Amniotic stem cell (primary cell): Measurements from ENCODE around the gene SPATA31A6.
"Not testable (repeated sequence)": the region's sequence is repeated elsewhere in the genome, so short reads cannot be mapped to it uniquely, and the experiment has no call there.

Experiments used
- DNase-seq: peaks from one replicate; lab custom pipeline; 2025; lab: John Stamatoyannopoulos, UW

The SPATA31A6 gene

DNA sequence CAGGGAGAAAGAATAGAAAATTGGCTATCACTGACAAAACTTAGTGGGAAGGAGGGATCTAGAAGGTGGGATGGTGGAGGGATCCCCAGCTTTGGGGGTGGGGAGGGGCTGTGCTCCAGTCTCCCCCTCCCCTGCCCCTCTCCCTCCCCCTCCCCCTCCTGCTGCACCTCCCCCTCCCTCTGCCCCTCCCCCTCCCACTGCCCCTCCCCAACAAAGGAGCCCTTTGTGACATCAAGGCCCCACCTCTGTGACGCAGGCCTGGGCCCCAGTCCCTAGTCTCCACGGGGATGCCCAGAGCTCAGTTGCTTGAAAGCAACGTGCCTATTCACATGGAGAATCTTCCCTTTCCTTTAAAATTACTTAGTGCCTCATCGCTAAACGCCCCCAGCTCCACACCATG, at the start of gene SPATA31A6:
Gene SPATA31A6, plus strand, starts transcription at position 301 of the 400 bp plus-strand sequence. Its CDS starts 29 bp downstream, at position 330.
- not testable (repeated sequence) for DNase-seq

DNA sequence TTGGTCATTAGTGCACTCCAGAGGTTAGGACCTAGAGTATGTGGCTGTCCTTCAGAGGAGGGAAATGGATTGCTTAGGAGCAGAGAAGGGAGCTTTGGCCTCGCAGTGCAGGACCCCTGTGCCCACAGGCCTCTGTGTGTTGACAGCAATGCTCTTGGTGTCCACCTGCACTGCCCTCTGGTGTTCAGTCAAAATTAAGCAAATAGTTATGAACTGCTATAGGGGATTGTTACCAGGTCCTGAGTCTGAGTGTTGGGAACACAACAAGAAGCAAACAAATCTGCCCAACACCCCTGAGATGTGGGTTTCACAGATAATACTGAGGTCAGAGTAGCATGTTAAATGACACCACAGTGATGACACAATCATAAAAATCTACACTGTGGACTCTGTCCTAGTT, 23.2 kb upstream of the SPATA31A6 start:
- not testable (repeated sequence) for DNase-seq

DNA sequence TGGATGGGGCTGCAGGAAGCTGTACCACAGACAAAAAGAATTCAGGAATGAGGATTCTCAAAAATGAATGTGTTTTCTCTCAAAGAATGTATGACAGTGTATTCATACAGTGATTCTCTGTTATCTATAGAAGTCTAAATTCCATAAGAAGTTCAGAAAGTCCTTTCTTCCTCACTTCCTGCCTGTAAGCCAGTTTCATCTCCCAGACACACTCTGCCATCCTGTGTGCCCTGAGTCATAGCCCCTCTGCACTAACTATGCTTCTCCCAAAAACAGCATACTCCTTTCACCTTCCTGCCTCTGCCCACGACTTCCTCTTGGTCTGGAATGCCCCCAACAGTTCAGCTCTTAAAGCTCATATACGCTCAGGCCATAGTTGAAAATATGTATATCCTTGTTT, 36.4 kb downstream of the SPATA31A6 start:
- DNase-seq, result not testable (repeated sequence)

DNA sequence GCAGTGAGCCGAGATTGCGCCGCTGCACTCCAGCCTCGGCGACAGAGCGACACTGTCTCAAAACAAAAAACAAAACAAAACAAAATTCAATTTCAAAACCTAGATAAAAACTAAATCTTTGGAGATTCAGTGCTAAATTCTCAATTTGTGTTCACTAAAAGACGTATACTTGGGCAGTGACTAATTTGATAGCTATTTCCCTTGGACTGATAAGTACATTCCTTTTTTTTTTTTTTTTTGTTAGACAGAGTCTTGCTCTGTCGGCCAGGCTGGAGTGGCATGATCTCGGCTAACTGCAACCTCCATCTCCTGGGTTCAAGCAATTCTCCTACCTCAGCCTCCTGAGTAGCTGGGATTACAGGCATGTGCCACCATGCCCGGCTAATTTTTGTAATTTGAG, 39.8 kb downstream of the SPATA31A6 start:
- not testable (repeated sequence) for DNase-seq

DNA sequence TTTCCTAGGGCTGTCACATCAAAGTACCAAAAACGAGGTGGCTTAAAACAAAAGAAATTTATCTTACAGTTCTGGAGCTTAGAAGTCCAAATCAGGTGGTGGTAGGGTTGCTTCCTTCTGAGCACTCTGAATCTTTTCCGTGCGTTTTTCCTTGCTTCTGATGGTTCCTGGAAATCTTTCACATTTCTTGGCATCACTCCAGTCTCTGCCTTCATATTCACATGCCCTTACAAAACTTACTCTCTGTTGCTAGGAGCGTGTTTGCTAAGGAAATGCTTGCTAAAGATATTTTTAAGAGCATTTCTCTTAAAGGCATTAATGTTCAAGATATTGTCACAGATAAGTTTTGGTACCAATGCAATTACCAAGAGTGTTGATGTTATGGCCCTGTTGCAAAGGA, 49.6 kb downstream of the SPATA31A6 start:
- DNase-seq, result not testable (repeated sequence)

DNA sequence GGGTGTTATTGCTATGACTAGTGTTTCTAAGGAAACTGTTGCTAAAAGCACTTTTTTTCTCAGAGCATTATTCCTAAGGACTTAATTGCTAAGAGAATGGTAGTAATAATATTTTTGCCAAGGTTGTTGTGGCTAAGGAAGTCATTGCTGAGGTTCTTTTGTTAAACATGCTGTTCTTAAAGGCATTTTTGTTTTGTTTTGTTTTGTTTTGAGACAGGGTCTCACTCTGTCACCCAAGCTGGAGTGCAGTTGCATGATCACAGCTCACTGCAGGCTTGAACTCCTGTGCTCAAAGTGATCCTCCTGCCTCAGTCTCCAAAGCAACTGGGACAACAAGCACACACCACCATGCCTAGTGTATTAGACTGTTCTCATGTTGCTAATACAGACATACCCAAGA, 51.2 kb downstream of the SPATA31A6 start:
- DNase-seq, result not testable (repeated sequence)

DNA sequence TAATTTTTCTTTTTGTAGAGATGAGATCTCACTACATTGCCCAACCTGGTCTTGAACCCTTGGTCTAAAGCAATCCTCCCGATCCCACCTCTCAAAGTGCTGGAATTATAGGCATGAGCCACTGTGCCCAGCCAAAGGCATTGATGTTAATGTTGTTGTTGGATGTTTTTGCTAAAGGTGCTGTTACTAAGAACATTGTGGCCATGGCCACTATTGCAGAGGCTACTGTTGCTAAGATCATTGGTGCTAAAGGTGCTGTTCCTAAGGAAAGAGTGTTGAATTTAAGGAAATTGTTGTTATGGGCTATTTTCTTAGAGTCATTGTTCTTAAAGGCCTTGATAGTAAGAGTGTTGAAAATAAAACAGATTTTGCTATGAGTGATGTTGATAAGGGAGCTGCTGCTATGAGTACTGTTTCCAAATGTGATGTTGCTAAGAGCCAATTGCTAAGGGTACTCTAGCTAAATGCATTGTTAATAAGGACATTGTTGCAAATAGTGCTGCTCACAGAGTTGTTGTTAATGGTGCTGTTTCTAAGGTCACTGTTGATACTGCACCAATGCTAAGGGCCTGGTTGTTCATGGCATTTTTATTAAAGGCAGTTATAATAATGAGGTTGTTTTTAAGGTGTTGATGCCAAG, 52.0 kb downstream of the SPATA31A6 start:
- DNase-seq, result not testable (repeated sequence)

DNA sequence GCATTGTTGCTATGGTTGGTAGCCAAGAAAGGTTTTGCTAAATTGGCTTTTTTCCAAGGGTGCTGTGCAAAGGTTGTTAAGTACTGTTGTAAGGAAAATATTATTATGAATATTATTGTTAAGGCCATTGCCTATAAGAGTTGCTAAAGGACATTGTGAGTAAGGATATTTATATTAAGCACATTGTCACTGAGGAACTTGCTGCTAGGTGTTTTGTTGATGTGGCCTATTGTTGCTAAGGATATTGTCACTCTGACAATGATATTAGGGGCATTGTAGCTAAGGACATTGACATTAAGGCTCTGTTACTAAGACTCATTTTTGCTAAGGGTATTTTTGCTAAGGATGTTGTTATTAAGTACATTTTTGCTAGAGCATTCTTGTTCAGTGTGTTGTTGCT, 52.6 kb downstream of the SPATA31A6 start:
- not testable (repeated sequence) for DNase-seq

DNA sequence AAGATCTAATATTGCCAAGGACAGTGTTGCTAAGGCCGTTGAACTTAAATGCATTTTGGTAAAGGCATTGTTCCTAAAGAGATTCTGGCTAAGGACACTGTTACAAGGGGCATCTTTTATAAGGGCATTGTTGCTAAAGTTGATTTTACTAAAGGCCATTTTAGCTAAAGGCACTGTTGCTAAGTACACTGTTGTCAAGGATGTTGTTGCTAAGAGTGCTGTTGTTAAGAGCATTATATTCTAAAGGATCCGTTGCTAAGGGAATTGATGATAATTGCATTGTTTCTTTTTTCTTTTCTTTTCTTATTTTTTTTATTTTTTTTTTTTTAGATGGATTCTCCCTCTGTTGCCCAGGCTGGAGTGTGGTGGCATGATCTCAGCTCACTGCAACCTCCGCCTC, 53.9 kb downstream of the SPATA31A6 start:
- not testable (repeated sequence) for DNase-seq

DNA sequence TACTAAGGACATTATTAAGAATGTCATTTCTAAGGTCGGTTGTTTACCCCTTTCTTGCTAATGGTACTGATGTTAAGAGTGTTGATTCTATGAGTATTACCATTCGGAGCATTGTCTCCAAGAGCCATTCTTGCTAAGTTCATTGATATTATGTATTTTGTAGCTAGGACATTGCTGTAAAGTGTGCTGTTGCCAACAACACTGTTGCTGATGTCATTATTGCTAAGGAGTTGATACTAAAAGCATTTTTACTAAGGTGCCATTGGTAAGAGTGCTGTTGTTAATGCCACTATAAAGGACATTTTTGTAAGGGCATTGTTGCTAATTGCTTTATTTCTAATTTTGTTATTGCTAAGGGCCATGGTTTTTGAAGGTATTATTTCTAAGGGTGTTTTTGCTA, 55.4 kb downstream of the SPATA31A6 start:
- not testable (repeated sequence) for DNase-seq
